ENCODE measurements around the gene CDYL2.

The CDYL2 gene

DNA sequence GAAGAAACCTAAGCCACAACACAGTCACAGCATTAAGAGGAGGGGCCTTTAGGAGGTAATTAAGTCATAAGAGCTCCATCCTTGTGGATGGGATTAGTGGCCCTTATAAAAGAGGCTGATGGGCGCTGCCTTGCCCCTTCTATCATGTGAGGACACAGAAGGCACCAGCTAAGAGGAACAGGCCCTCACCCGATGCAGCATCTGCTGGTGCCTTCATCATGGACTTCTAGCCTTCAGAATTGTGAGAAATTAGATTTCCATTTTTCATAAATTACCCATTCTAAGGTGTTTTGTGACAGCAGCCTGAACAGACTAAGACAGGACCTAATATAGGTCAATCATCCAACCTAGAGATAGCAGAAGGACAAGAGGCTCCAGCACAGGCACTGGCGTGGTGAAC, 120.8 kb downstream of the CDYL2 start:
- H3K4me3 ChIP-seq (ENCODE audit: low read depth, low read length): no peak overlapping the region
- in situ Hi-C loops (cut with HindIII; ENCODE audit: low sequenced_read_pairs): no loop called here
- no peak for DNase-seq (ENCODE audit: low read depth, low spot score)
- TF ChIP-seq, protein P1, sequence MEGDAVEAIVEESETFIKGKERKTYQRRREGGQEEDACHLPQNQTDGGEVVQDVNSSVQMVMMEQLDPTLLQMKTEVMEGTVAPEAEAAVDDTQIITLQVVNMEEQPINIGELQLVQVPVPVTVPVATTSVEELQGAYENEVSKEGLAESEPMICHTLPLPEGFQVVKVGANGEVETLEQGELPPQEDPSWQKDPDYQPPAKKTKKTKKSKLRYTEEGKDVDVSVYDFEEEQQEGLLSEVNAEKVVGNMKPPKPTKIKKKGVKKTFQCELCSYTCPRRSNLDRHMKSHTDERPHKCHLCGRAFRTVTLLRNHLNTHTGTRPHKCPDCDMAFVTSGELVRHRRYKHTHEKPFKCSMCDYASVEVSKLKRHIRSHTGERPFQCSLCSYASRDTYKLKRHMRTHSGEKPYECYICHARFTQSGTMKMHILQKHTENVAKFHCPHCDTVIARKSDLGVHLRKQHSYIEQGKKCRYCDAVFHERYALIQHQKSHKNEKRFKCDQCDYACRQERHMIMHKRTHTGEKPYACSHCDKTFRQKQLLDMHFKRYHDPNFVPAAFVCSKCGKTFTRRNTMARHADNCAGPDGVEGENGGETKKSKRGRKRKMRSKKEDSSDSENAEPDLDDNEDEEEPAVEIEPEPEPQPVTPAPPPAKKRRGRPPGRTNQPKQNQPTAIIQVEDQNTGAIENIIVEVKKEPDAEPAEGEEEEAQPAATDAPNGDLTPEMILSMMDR (IDR thresholded peaks at IDR 0.05; ENCODE audit: low read depth, low read length): no peak

DNA sequence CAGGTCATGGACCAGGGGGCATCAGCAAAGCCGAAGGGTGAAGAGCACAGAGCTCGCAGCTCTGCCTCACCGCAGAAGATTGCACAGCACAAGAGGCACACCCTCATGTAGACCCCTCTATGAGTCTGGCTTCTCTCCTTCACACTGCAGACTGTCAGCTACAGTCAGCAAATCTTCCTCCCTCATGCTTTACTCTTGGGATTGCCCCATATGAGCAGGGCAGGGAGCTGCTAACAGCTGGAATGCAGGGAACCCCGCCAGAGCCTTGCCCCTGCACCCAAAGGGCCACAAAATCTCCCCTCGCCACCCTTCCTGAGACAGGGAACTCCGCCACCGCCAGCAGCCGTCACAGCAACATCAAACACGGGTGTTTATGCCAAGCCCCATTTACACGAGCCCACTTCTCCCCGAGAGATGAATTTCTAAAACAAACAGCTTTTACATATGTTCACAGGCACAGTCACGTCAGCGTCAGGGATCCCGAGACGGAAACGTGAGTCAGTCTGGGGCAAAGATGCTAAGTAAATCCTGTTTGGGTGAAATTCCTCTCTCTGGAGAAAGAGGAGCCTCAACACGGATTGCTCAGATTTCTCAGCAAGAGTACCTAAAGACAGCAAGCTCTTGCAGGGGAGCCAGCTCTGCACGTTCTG, 121.9 kb downstream of the CDYL2 start:
- DNase-seq (ENCODE audit: low read depth, low spot score): peak; percentile 62
- in situ Hi-C loops (cut with HindIII; ENCODE audit: low sequenced_read_pairs): no loop called here

DNA sequence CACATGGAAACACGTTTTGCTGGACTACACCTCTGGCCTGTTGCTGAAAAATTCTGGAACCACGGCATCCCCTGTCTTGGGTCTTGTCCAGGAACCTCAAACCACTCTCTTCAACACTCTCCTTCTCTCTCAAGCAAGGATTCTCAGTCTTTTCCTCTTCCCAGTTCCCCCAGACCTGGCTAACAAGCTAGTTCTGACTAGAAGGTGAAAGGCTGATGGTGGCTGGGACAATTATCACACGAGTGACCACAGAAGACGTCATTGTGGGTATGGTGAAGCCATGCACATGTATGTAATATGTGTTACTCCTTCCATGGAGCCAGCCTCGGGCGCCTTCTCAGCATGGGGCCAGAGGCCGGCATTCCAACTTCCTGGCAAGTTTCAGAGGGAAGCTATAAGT, 123.0 kb downstream of the CDYL2 start:
- in situ Hi-C loops (cut with HindIII; ENCODE audit: low sequenced_read_pairs): no loop called here
- TF ChIP-seq, protein P1 (IDR thresholded peaks at IDR 0.05; ENCODE audit: low read depth, low read length): no peak
- no peak overlapping the region for H3K4me3 ChIP-seq (ENCODE audit: low read depth, low read length)
- DNase-seq (ENCODE audit: low read depth, low spot score): no peak

More for the DNA sequence above, 121.9 kb downstream of the CDYL2 start:
- no peak overlapping the region for H3K4me3 ChIP-seq (ENCODE audit: low read depth, low read length)
- TF ChIP-seq, protein P1 (IDR thresholded peaks at IDR 0.05; ENCODE audit: low read depth, low read length): no peak

DNA sequence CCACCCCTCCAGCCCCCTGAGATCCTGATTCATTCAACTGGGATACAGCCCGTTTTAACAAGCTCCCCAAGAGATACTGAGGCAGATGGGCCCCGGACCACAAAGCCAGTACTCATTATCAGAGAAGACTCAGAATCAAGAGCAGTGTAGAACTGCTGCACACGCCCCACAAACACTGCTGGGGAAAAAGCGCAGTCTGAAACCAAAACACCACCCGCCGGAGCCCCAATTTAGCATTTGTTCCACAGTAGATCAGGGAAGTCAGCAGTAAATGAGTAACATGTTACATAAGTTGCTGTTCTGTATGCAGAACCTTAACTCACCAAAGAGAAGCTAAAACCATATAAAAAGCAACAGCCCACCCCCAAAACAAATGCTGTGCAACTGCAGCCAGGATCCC, 123.6 kb downstream of the CDYL2 start:
- in situ Hi-C loops (cut with HindIII; ENCODE audit: low sequenced_read_pairs): no loop called here
- TF ChIP-seq, protein P1 (IDR thresholded peaks at IDR 0.05; ENCODE audit: low read depth, low read length): no peak
- no peak for DNase-seq (ENCODE audit: low read depth, low spot score)
- no peak overlapping the region for H3K4me3 ChIP-seq (ENCODE audit: low read depth, low read length)

DNA sequence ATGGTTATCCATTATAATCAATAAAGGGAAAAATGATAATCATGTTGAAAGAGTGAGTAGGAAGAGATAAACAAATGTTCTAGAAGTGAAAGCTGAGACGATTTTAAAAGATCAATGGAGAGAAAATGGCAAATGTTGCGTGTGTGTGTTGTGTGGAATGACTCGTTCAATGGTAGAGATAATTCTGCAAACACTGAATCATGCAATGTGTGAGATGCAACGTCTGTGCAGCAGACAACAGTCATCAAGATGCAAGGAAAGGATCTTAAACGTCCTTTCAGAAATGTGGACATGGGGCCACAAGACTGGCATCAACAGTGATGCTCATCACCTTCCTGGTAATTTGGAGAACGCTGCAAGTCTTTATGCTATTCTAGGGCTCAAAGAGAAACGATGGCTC, 124.4 kb downstream of the CDYL2 start:
- no peak for DNase-seq (ENCODE audit: low read depth, low spot score)
- H3K4me3 ChIP-seq (ENCODE audit: low read depth, low read length): no peak overlapping the region
- TF ChIP-seq, protein P1 (IDR thresholded peaks at IDR 0.05; ENCODE audit: low read depth, low read length): no peak
- in situ Hi-C loops (cut with HindIII; ENCODE audit: low sequenced_read_pairs): no loop called here

DNA sequence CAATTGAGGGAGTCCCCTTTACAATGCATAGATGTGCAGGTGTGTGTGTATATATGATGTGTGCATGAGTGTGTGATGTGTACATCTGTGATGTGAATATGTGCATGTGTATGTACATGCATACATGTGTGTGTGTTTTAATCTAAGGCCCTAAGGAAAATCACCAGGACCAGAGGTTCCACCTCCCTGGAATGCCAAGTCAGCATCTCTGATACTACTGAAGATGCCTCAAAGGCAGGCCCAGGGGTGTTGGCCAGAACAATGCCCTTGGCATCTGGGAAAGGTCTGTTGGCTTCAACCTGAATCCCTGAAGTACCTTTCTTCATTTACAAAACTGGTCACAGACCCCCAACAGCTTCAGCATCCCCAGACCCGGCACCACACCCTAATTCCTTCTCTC, 129.5 kb downstream of the CDYL2 start:
- H3K4me3 ChIP-seq (ENCODE audit: low read depth, low read length): no peak overlapping the region
- in situ Hi-C loops (cut with HindIII; ENCODE audit: low sequenced_read_pairs): no loop called here
- DNase-seq (ENCODE audit: low read depth, low spot score): no peak
- TF ChIP-seq, protein P1 (IDR thresholded peaks at IDR 0.05; ENCODE audit: low read depth, low read length): no peak

All from astrocyte of the spinal cord (primary cell).